Endometrial microvascular endothelial cells (primary cell): ENCODE data around the gene IFNA21. TPM values are rescaled to one million over a fixed set of nuclear protein-coding genes. Genes with fewer than 3 reads are reported as not detected.
"Not testable (repeated sequence)": the region's sequence is repeated elsewhere in the genome, so short reads cannot be mapped to it uniquely, and the experiment has no call there.

Experiments used
- in situ Hi-C: cut with HindIII; loops from 2 replicates; pipeline ENCODE4 v1.10.0; 2017; ENCODE audit warnings: low sequenced_read_pairs, low pct_unique_long_range_greater_than_20kb; ENCODE audit errors: inconsistent ontology term
- total RNA-seq: library from RNA; depleted of rRNA; stranded (reverse); fragments of >200 nt; gene quantifications from one replicate; pipeline ENCODE4 v1.2.3, GENCODE V29; 2015; ENCODE audit errors: inconsistent ontology term

IFNA21 gene
- total RNA-seq, 1 donor from 2014 or later = not detected

- in situ Hi-C loops = no loop called here
These were observed 13.0 kb downstream of the IFNA21 start for GRCh38 chr9:21153336-21154017.

GRCh38 chr9:21144603-21145002 is 21.9 kb downstream of the IFNA21 start:
- in situ Hi-C loops = no loop called here

GRCh38 chr9:21141427-21141882 is 25.0 kb downstream of the IFNA21 start, which contains the start of gene IFNW1:
Gene IFNW1 (minus strand): TSS chr9:21141832. CDS start chr9:21141570, 262 bp downstream.
- in situ Hi-C loops = no loop called here

GRCh38 chr9:21137020-21137419 is 29.4 kb downstream of the IFNA21 start:
- in situ Hi-C loops = no loop called here

GRCh38 chr9:21135736-21136135 is 30.7 kb downstream of the IFNA21 start:
- in situ Hi-C loops = no loop called here

- in situ Hi-C loops = not testable (repeated sequence)
These were observed 38.3 kb downstream of the IFNA21 start for GRCh38 chr9:21128186-21128585.

- in situ Hi-C loops = no loop called here
These were observed 44.7 kb downstream of the IFNA21 start for GRCh38 chr9:21121595-21122251.

- in situ Hi-C loops = no loop called here
These were observed 45.4 kb downstream of the IFNA21 start for GRCh38 chr9:21121079-21121478.

GRCh38 chr9:21119093-21119770 is 47.2 kb downstream of the IFNA21 start:
- in situ Hi-C loops = no loop called here

Other genes with a start within 250 kb of the IFNA21 start
- 2.0 TPM for gene HACD4, start 135.0 kb downstream of the IFNA21 start, total RNA-seq
- not detected for gene IFNB1, start 88.7 kb downstream of the IFNA21 start, total RNA-seq
- not detected for gene IFNW1, start 24.8 kb downstream of the IFNA21 start, total RNA-seq
- gene IFNA4, start 20.9 kb upstream of the IFNA21 start, total RNA-seq = not detected
- not detected for gene IFNA7, start 35.5 kb upstream of the IFNA21 start, total RNA-seq
- gene IFNA10, start 40.5 kb upstream of the IFNA21 start, total RNA-seq = not detected
- gene IFNA16, start 50.7 kb upstream of the IFNA21 start, total RNA-seq = not detected
- not detected for gene IFNA17, start 61.6 kb upstream of the IFNA21 start, total RNA-seq
- gene IFNA14, start 73.3 kb upstream of the IFNA21 start, total RNA-seq = not detected
- not detected for gene IFNA5, start 138.7 kb upstream of the IFNA21 start, total RNA-seq
- 35.3 TPM for gene KLHL9, start 168.7 kb upstream of the IFNA21 start, total RNA-seq
- gene IFNA6, start 184.2 kb upstream of the IFNA21 start, total RNA-seq = not detected
- not detected for gene IFNA13, start 201.4 kb upstream of the IFNA21 start, total RNA-seq
- not detected for gene IFNA2, start 218.7 kb upstream of the IFNA21 start, total RNA-seq
- not detected for gene IFNA8, start 242.5 kb upstream of the IFNA21 start, total RNA-seq